Mesenchymal stem cell (in vitro differentiated cells and primary cell): Measurements from ENCODE around the gene TNPO1.

ENCODE experiments used
- DNase-seq: peaks from one replicate; pipeline ENCODE4 v3.0.0-alpha.2; 2013
- H2AFZ ChIP-seq: one replicate; pipeline ENCODE4 v1.6.1; 2013; ENCODE audit warnings: low read depth, mild to moderate bottlenecking, control low read depth, inconsistent platforms, low read length, moderate library complexity
- H2AK5ac ChIP-seq: 2 replicates; pipeline ENCODE4 v1.6.1; 2013; ENCODE audit warnings: low read length, moderate library complexity, mild to moderate bottlenecking, inconsistent platforms; ENCODE audit not compliant: severe bottlenecking
- H2BK120ac ChIP-seq: one replicate; pipeline ENCODE4 v1.6.1; 2013; ENCODE audit warnings: low read depth, mild to moderate bottlenecking, inconsistent platforms, low read length, moderate library complexity
- H2BK12ac ChIP-seq, 2 experiments: one replicate each; pipeline ENCODE4 v1.6.1; 2013; ENCODE audit warnings: inconsistent platforms in 2 of 2, low read length in 2 of 2, mild to moderate bottlenecking in 2 of 2, moderate library complexity in 2 of 2, control low read depth in 1 of 2
- H2BK15ac ChIP-seq: one replicate; pipeline ENCODE4 v1.6.1; 2013; ENCODE audit warnings: mild to moderate bottlenecking, low read depth, inconsistent platforms; ENCODE audit not compliant: poor library complexity, severe bottlenecking
- H2BK5ac ChIP-seq: 2 replicates; pipeline ENCODE4 v1.6.1; 2013; ENCODE audit warnings: low read depth, mild to moderate bottlenecking, low read length, control low read depth, inconsistent platforms; ENCODE audit not compliant: poor library complexity, severe bottlenecking
- H3K14ac ChIP-seq, 2 experiments: one replicate each; pipeline ENCODE4 v1.6.1; 2013; ENCODE audit warnings: inconsistent platforms in 2 of 2, low read length in 2 of 2, control low read depth in 1 of 2, mild to moderate bottlenecking in 1 of 2, moderate library complexity in 1 of 2
- H3K18ac ChIP-seq, 2 experiments: one replicate each; pipeline ENCODE4 v1.6.1; 2013; ENCODE audit warnings: inconsistent platforms in 2 of 2, low read length in 2 of 2, control low read depth in 1 of 2, low read depth in 1 of 2, mild to moderate bottlenecking in 1 of 2
- H3K23ac ChIP-seq, 2 experiments: one replicate each; pipeline ENCODE4 v1.6.1; 2013; ENCODE audit warnings: inconsistent platforms in 2 of 2, low read length in 2 of 2, mild to moderate bottlenecking in 2 of 2, moderate library complexity in 2 of 2, control low read depth in 1 of 2
- H3K27ac ChIP-seq: 2 replicates; pipeline ENCODE4 v1.5.1; 2013; ENCODE audit warnings: mild to moderate bottlenecking, moderate library complexity, low read length, control low read depth, inconsistent platforms; ENCODE audit not compliant: poor library complexity, severe bottlenecking
- H3K27me3 ChIP-seq, 2 experiments: 2 replicates each; pipeline versions ENCODE4 v1.6.1 to v1.7.0; 2013; ENCODE audit warnings: low read length in 2 of 2, mild to moderate bottlenecking in 2 of 2, moderate library complexity in 2 of 2, control low read depth in 1 of 2, inconsistent platforms in 1 of 2; ENCODE audit not compliant: control insufficient read depth in 1 of 2, insufficient read depth in 1 of 2
- H3K36me3 ChIP-seq, 2 experiments: 2 replicates each; pipeline versions ENCODE4 v1.6.1 to v1.7.0; 2013; ENCODE audit warnings: low read length in 2 of 2, control low read depth in 1 of 2, inconsistent platforms in 1 of 2, low read depth in 1 of 2, mild to moderate bottlenecking in 1 of 2; ENCODE audit not compliant: insufficient read depth in 2 of 2, control insufficient read depth in 1 of 2
- H3K4ac ChIP-seq, 2 experiments: one replicate each; pipeline ENCODE4 v1.6.1; 2013; ENCODE audit warnings: inconsistent platforms in 2 of 2, low read length in 2 of 2, mild to moderate bottlenecking in 2 of 2, moderate library complexity in 2 of 2, control low read depth in 1 of 2, low read depth in 1 of 2
- H3K4me1 ChIP-seq: 2 replicates; pipeline ENCODE4 v1.6.1; 2013; ENCODE audit warnings: low read depth, low read length, control low read depth; ENCODE audit not compliant: control insufficient read depth, insufficient read depth
- H3K4me2 ChIP-seq: 2 replicates; pipeline ENCODE4 v1.6.1; 2013; ENCODE audit warnings: low read length, mild to moderate bottlenecking, inconsistent platforms; ENCODE audit not compliant: poor library complexity, severe bottlenecking
- H3K4me3 ChIP-seq, 2 experiments: 2 replicates each; pipeline versions ENCODE4 v1.5.1 to v1.7.0; 2013; ENCODE audit warnings: low read length in 2 of 2, mild to moderate bottlenecking in 2 of 2, control low read depth in 1 of 2, low read depth in 1 of 2; ENCODE audit not compliant: insufficient read depth in 1 of 2
- H3K79me1 ChIP-seq: replicated peaks from 2 replicates; pipeline ENCODE4 v1.6.1; 2013; ENCODE audit warnings: mild to moderate bottlenecking, control low read depth, low read length, inconsistent platforms; ENCODE audit not compliant: poor library complexity, severe bottlenecking
- H3K9ac ChIP-seq: 2 replicates; pipeline ENCODE4 v1.7.0; 2013; ENCODE audit warnings: mild to moderate bottlenecking, low read length, moderate library complexity
- H3K9me3 ChIP-seq: 2 replicates; pipeline ENCODE4 v1.7.0; 2013; ENCODE audit warnings: mild to moderate bottlenecking, low read length; ENCODE audit not compliant: control insufficient read depth
- H4K8ac ChIP-seq: one replicate; pipeline ENCODE4 v1.6.1; 2013; ENCODE audit warnings: inconsistent platforms, mild to moderate bottlenecking, low read length, moderate library complexity
- H4K91ac ChIP-seq: one replicate; pipeline ENCODE4 v1.6.1; 2013; ENCODE audit warnings: mild to moderate bottlenecking, low read length, inconsistent platforms
- WGBS: methylation state at CpG from one replicate; pipeline ENCODE4 v1.1.7; 2013; ENCODE audit warnings: mixed read lengths; 5-methylcytosine and 5-hydroxymethylcytosine counted together

The TNPO1 gene

GRCh38 chr5:72812488-72812887 is 4.0 kb upstream of the TNPO1 start:
- no peak for DNase-seq
- Histone ChIP-seq H2BK5ac (no peak overlapping the region), H3K79me1 (no peaks in the 10 kb centered on the region), H2BK120ac (no peak overlapping the region), H3K23ac (no peak overlapping the region), H3K27ac (no peak overlapping the region), H2AFZ (no peak overlapping the region), H3K9me3 (no peaks in the 10 kb centered on the region), H3K18ac (no peak overlapping the region), H3K4me2 (no peak overlapping the region), H3K4me3 (no peak overlapping the region), H4K91ac (no peak overlapping the region), H3K27me3 (no peaks in the 10 kb centered on the region), H3K9ac (no peak overlapping the region), H3K36me3 (no peaks in the 10 kb centered on the region), H2BK12ac (no peak overlapping the region), H3K4ac (no peak overlapping the region), H3K4me1 (no peaks in the 10 kb centered on the region), H3K14ac (no peak overlapping the region), H4K8ac (no peak overlapping the region), H2BK15ac (no peak overlapping the region), H2AK5ac (no peak overlapping the region)
- WGBS: 95% methylated on average over 1 of the region's 1 CpG

DNA sequence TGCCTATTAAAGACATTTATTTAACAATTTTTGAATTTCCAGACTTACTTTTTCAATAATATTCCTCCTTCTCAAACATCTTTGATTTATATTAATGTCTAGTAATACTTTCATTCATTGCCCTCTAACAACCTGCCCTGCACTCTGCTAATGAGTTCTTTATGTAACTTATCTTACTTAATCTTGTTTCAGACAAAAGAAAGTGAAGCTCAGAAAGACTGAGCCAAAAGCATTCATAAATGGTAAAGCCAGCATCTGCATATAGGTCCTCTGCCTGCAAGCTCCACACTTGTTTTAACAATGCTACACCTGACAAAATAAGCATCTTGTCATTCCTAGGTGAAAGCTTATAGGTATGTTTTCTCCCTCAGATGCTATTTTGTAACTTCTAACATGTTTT is 2.4 kb upstream of the TNPO1 start:
- H2BK15ac ChIP-seq: no peak overlapping the region
- DNase-seq: no peak
- H2AK5ac ChIP-seq: no peak overlapping the region
- H2BK12ac ChIP-seq: no peak overlapping the region
- H3K23ac ChIP-seq: no peak overlapping the region
- H3K36me3 ChIP-seq: no peaks in the 10 kb centered on the region
- H3K18ac ChIP-seq: no peak overlapping the region
- H4K8ac ChIP-seq: no peak overlapping the region
- H3K4ac ChIP-seq: no peak overlapping the region
- H2BK120ac ChIP-seq: no peak overlapping the region
- no peaks in the 10 kb centered on the region for H3K79me1 ChIP-seq
- no peak overlapping the region for H3K4me2 ChIP-seq
- H3K27me3 ChIP-seq: no peaks in the 10 kb centered on the region
- H3K14ac ChIP-seq: no peak overlapping the region
- H2AFZ ChIP-seq: no peak overlapping the region
- no peak overlapping the region for H3K9ac ChIP-seq
- H2BK5ac ChIP-seq: no peak overlapping the region
- H3K9me3 ChIP-seq: no peaks in the 10 kb centered on the region
- no peak overlapping the region for H4K91ac ChIP-seq
- no peak overlapping the region for H3K27ac ChIP-seq
- H3K4me1 ChIP-seq: no peaks in the 10 kb centered on the region
- H3K4me3 ChIP-seq: no peak overlapping the region

DNA sequence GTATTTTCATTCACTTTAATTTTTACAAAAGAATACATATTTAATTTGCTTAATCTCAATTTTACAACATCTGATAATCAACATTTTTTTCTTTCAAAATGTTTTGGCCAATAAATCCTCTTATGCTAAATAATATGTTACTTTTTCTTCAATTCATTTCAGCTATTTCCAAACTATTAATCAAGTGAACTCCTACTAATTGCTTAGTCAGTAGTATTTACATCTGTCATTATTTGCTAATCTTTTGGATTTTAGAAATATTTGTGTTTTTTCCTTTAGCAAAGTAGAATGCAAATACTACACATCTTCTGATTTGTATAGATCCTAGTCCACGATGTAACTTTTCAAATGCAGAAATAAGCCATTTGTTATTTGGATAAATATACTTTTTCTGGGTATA is 1.6 kb upstream of the TNPO1 start:
- Histone ChIP-seq H4K91ac (no peak overlapping the region), H3K27me3 (no peaks in the 10 kb centered on the region), H2AK5ac (no peak overlapping the region), H3K27ac (no peak overlapping the region), H2AFZ (no peak overlapping the region), H3K18ac (no peak overlapping the region), H4K8ac (no peak overlapping the region), H3K4ac (no peak overlapping the region), H3K9me3 (no peaks in the 10 kb centered on the region), H2BK5ac (no peak overlapping the region), H2BK12ac (no peak overlapping the region), H2BK120ac (no peak overlapping the region), H3K9ac (peak overlapping the region; percentile 97), H3K14ac (no peak overlapping the region), H3K4me2 (no peak overlapping the region), H3K4me1 (no peaks in the 10 kb centered on the region), H3K23ac (no peak overlapping the region), H3K79me1 (no peaks in the 10 kb centered on the region), H3K36me3 (no peaks in the 10 kb centered on the region), H3K4me3 (no peak overlapping the region), H2BK15ac (no peak overlapping the region)
- WGBS: no CpG with 5 or more reads among the region's 1 CpG
- no peak for DNase-seq

DNA sequence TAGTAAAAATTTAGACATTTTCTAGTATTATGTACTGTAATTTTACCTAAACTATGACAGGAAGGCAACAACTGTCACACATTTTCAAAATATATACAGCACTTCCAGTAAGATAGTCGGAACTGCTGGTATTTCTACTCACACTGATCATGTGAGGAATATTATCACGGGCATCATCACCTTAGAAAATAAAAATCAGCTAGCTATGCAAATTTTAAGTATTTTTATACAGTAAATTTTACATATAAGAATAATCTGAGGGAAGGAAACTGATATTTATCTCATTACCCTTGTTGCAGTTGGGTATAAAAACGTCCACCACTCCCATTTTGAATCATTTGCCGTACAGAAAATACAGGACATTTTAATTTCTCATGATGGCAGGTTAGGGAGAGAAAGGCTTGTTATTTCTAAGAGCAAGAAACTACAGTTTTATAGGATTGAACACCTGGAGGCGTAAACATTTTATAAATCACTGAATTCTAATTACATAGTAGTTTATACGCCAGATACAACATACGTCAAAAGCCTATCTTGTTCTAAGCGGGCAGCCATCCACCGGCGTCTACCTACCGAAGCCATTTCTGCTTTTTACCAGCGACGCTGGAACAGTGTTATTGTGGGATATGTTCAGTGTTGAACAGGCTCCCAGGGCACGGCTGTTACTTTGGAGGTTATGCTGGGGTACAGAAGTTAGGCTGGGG is 729 bp upstream of the TNPO1 start:
- Histone ChIP-seq H3K4me3 (peak overlapping the region; percentile 91 to 97), H3K9ac (peak overlapping the region; percentile 97), H3K4me1 (no peaks in the 10 kb centered on the region), H2BK12ac (peak overlapping the region in 1 of 2 experiments; percentile 23), H2AK5ac (no peak overlapping the region), H3K18ac (peak overlapping the region; percentile 65 to 89), H3K4ac (peak overlapping the region; percentile 62 to 85), H3K27me3 (no peaks in the 10 kb centered on the region), H3K27ac (peak overlapping the region; percentile 83), H3K36me3 (peaks cover 0 to 6% of the 10 kb centered on the region in 2 experiments), H3K23ac (peak overlapping the region in 1 of 2 experiments; percentile 93), H4K91ac (peak overlapping the region; percentile 36), H3K9me3 (no peaks in the 10 kb centered on the region), H2BK5ac (peak overlapping the region; percentile 8), H3K4me2 (peak overlapping the region; percentile 64), H3K79me1 (no peaks in the 10 kb centered on the region), H2BK120ac (peak overlapping the region; percentile 29), H4K8ac (peak overlapping the region; percentile 100), H2BK15ac (peak overlapping the region; percentile 80), H3K14ac (peak overlapping the region; percentile 28 to 78), H2AFZ (peak overlapping the region; percentile 98)
- 10% methylated on average over 10 of the region's 14 CpGs for WGBS
- no peak for DNase-seq
